IPS DF 6.9 (cell line): ENCODE data around the gene VPS8.

ENCODE experiments used
- DNase-seq: peaks from one replicate; pipeline ENCODE4 v3.0.0-alpha.2; 2013; ENCODE audit warnings: low read depth, low spot score
- H3K27ac ChIP-seq: one replicate; pipeline ENCODE4 v1.5.1; 2013; ENCODE audit warnings: low read length, control low read depth
- H3K27me3 ChIP-seq: 2 replicates; pipeline ENCODE4 v1.6.1; 2013; ENCODE audit warnings: mild to moderate bottlenecking, low read length; ENCODE audit not compliant: control insufficient read depth, insufficient read depth
- H3K36me3 ChIP-seq: 2 replicates; pipeline ENCODE4 v1.6.1; 2013; ENCODE audit warnings: low read length; ENCODE audit not compliant: control insufficient read depth, insufficient read depth
- H3K4me1 ChIP-seq: 2 replicates; pipeline ENCODE4 v1.6.1; 2013; ENCODE audit warnings: low read length; ENCODE audit not compliant: control insufficient read depth, insufficient read depth
- H3K4me3 ChIP-seq: 2 replicates; pipeline ENCODE4 v1.5.1; 2013; ENCODE audit warnings: mild to moderate bottlenecking, low read length
- H3K9me3 ChIP-seq: 2 replicates; pipeline ENCODE4 v1.6.1; 2013; ENCODE audit warnings: low read length, inconsistent platforms; ENCODE audit not compliant: control insufficient read depth, insufficient read depth
- WGBS: extraction: QIAGEN DNeasy Blood & Tissue Kit; methylation state at CpG from one replicate; pipeline ENCODE4 v1.1.7; 2013; ENCODE audit warnings: mixed read lengths, missing lambda C conversion rate; ENCODE audit not compliant: insufficient read length, insufficient coverage; 5-methylcytosine and 5-hydroxymethylcytosine counted together

VPS8 gene

GRCh38 chr3:184771301-184772127 is 40.5 kb upstream of the VPS8 start:
- no peaks in the 10 kb centered on the region for H3K27me3 ChIP-seq
- no peak for DNase-seq
- H3K27ac ChIP-seq = no peak overlapping the region
- peaks cover 2% of the 10 kb centered on the region; the same call in 1 of the 2 replicates for H3K4me1 ChIP-seq
- H3K36me3 ChIP-seq = no peaks in the 10 kb centered on the region
- no peaks in the 10 kb centered on the region for H3K9me3 ChIP-seq
- no CpG with 5 or more reads among the region's 20 CpGs for WGBS
- H3K4me3 ChIP-seq = no peak overlapping the region

- no peak overlapping the region for H3K4me3 ChIP-seq
- no peaks in the 10 kb centered on the region for H3K27me3 ChIP-seq
- DNase-seq = no peak
- H3K27ac ChIP-seq = no peak overlapping the region
- WGBS = no CpG with 5 or more reads among the region's 8 CpGs
- no peaks in the 10 kb centered on the region; the same call in 1 of the 2 replicates for H3K4me1 ChIP-seq
- no peaks in the 10 kb centered on the region for H3K9me3 ChIP-seq
- no peaks in the 10 kb centered on the region for H3K36me3 ChIP-seq
Observed at GRCh38 chr3:184772667-184773272, 39.2 kb upstream of the VPS8 start.

GRCh38 chr3:184773283-184774186 is 38.4 kb upstream of the VPS8 start:
- no peak overlapping the region for H3K27ac ChIP-seq
- H3K4me1 ChIP-seq = no peaks in the 10 kb centered on the region; the same call in 1 of the 2 replicates
- H3K9me3 ChIP-seq = no peaks in the 10 kb centered on the region
- H3K27me3 ChIP-seq = no peaks in the 10 kb centered on the region
- WGBS = no CpG with 5 or more reads among the region's 43 CpGs
- no peak for DNase-seq
- H3K36me3 ChIP-seq = no peaks in the 10 kb centered on the region
- H3K4me3 ChIP-seq = no peak overlapping the region

- no peak overlapping the region for H3K4me3 ChIP-seq
- no CpG with 5 or more reads among the region's 2 CpGs for WGBS
- no peak overlapping the region for H3K27ac ChIP-seq
Observed at GRCh38 chr3:184776916-184777315, 35.0 kb upstream of the VPS8 start.

GRCh38 chr3:184777566-184778356 is 34.2 kb upstream of the VPS8 start:
- WGBS = no CpG with 5 or more reads among the region's 11 CpGs
- H3K36me3 ChIP-seq = no peaks in the 10 kb centered on the region
- no peaks in the 10 kb centered on the region; the same call in 1 of the 2 replicates for H3K4me1 ChIP-seq
- DNase-seq = peak; percentile 87
- H3K4me3 ChIP-seq = no peak overlapping the region
- no peaks in the 10 kb centered on the region for H3K9me3 ChIP-seq
- no peaks in the 10 kb centered on the region for H3K27me3 ChIP-seq
- no peak overlapping the region for H3K27ac ChIP-seq

More at GRCh38 chr3:184776916-184777315, 35.0 kb upstream of the VPS8 start:
- Histone ChIP-seq H3K4me1 (no peaks in the 10 kb centered on the region; the same call in 1 of the 2 replicates), H3K36me3 (no peaks in the 10 kb centered on the region), H3K9me3 (no peaks in the 10 kb centered on the region), H3K27me3 (no peaks in the 10 kb centered on the region)
- no peak for DNase-seq

GRCh38 chr3:184778426-184779332 is 33.3 kb upstream of the VPS8 start:
- Histone ChIP-seq H3K4me1 (no peaks in the 10 kb centered on the region; the same call in 1 of the 2 replicates), H3K27me3 (no peaks in the 10 kb centered on the region), H3K36me3 (no peaks in the 10 kb centered on the region), H3K9me3 (no peaks in the 10 kb centered on the region), H3K4me3 (no peak overlapping the region), H3K27ac (no peak overlapping the region)
- WGBS = no CpG with 5 or more reads among the region's 26 CpGs
- DNase-seq = no peak

GRCh38 chr3:184780981-184781515 is 30.9 kb upstream of the VPS8 start:
- Histone ChIP-seq H3K9me3 (no peaks in the 10 kb centered on the region), H3K27ac (no peak overlapping the region), H3K4me3 (no peak overlapping the region), H3K27me3 (no peaks in the 10 kb centered on the region), H3K36me3 (no peaks in the 10 kb centered on the region), H3K4me1 (peaks cover 2% of the 10 kb centered on the region)
- no peak for DNase-seq
- no CpG with 5 or more reads among the region's 6 CpGs for WGBS

GRCh38 chr3:184781801-184782200 is 30.2 kb upstream of the VPS8 start:
- H3K4me3 ChIP-seq = no peak overlapping the region
- no peaks in the 10 kb centered on the region for H3K9me3 ChIP-seq
- H3K36me3 ChIP-seq = no peaks in the 10 kb centered on the region
- H3K27me3 ChIP-seq = no peaks in the 10 kb centered on the region
- H3K4me1 ChIP-seq = peaks cover 2% of the 10 kb centered on the region; the same call in 1 of the 2 replicates
- DNase-seq = no peak
- H3K27ac ChIP-seq = no peak overlapping the region
- no CpG with 5 or more reads among the region's 4 CpGs for WGBS

GRCh38 chr3:184783319-184783718 is 28.6 kb upstream of the VPS8 start:
- no CpG with 5 or more reads among the region's 7 CpGs for WGBS
- no peaks in the 10 kb centered on the region for H3K9me3 ChIP-seq
- H3K27me3 ChIP-seq = no peaks in the 10 kb centered on the region
- no peak for DNase-seq
- no peaks in the 10 kb centered on the region for H3K36me3 ChIP-seq
- no peak overlapping the region for H3K4me3 ChIP-seq
- H3K4me1 ChIP-seq = peaks cover 2% of the 10 kb centered on the region; the same call in 1 of the 2 replicates
- no peak overlapping the region for H3K27ac ChIP-seq
